ENCODE results near the gene CYP46A1.

CYP46A1 gene

GRCh38 chr14:99747582-99748330, 63.7 kb downstream of the CYP46A1 start:
- DNase-seq: no peak

GRCh38 chr14:99748529-99748928, 64.4 kb downstream of the CYP46A1 start:
- no peak for DNase-seq

- no peak for DNase-seq
Observed at GRCh38 chr14:99749142-99749541, 65.0 kb downstream of the CYP46A1 start.

- no peak for DNase-seq
Observed at GRCh38 chr14:99749763-99750715, 65.9 kb downstream of the CYP46A1 start.

- DNase-seq: no peak
Observed at GRCh38 chr14:99750746-99751450, 66.8 kb downstream of the CYP46A1 start.

GRCh38 chr14:99751539-99752485, 67.7 kb downstream of the CYP46A1 start:
- no peak for DNase-seq

- no peak for DNase-seq
Observed at GRCh38 chr14:99752486-99753121, 68.5 kb downstream of the CYP46A1 start.

GRCh38 chr14:99753225-99754140, 69.4 kb downstream of the CYP46A1 start:
- DNase-seq: no peak

GRCh38 chr14:99754141-99755067, 70.3 kb downstream of the CYP46A1 start:
- DNase-seq: no peak

- DNase-seq: no peak
Observed at GRCh38 chr14:99755068-99755405, 70.9 kb downstream of the CYP46A1 start.

- no peak for DNase-seq
Observed at GRCh38 chr14:99755629-99756603, 71.8 kb downstream of the CYP46A1 start.

- DNase-seq: no peak
Observed at GRCh38 chr14:99756796-99757195, 72.7 kb downstream of the CYP46A1 start.

GRCh38 chr14:99757331-99758070, 73.4 kb downstream of the CYP46A1 start:
- DNase-seq: no peak

GRCh38 chr14:99758121-99758821, 74.2 kb downstream of the CYP46A1 start:
- DNase-seq: no peak

GRCh38 chr14:99758872-99759545, 74.9 kb downstream of the CYP46A1 start:
- no peak for DNase-seq

GRCh38 chr14:99759546-99759925, 75.4 kb downstream of the CYP46A1 start:
- DNase-seq: no peak

All from NCI-H146 (cell line).